ENCODE results near the gene OTOP1.
"Not testable (repeated sequence)": the region's sequence is repeated elsewhere in the genome, so short reads cannot be mapped to it uniquely, and the experiment has no call there.

OTOP1 gene

DNA sequence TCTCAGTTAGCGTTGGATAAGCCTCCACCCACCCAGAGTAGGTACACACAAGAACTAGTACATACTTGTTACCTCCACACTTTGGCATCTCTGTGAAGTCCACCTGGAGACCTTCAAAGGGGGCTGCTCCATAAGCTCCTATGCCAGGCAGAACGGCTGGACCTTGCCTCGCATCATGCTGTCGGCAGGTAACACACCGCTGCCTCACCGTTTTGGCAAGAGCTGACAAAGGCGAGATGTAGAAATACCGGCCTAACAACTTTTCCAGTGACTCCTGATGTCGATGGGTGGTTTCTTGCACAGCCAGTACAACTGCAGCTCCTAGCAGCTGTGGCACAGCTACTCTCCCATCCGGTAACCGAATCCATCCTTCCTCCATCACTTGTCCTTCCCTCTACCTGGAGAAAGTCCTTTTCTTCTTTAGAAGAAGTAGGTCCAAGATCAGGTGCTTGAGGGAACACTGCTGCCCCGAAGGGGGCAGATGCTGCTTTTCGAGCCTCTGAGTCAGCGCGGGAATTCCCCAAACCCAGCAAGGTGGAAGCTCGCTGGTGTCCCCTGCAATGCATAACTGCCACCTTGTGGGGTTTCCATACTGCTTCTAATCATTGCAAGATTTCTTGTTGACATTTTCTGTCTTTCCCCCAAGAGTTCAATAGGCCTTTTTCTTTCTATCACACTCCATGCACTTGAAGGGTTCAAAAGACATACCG, 65.6 kb downstream of the OTOP1 start:
- not testable (repeated sequence) for FAIRE-seq

DNA sequence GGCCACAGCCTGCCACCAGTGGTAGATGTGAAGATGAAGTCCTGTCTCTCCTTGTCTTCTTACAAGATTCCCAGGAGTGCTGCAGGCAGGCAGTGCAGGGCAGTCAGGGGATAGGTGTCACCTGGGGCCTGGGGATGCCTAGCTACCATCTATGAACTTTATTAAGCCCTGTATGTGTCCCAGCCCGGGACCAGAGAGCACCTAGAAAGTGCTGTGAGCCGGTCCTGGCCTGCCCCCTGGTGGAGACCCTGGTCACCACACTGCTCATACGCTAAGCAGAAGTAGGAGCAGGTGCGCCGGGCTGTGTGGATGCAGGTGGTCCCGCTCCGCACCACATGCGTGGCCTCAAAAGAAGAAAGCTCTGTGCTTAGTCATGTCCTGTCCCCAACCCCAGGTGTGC, 81.1 kb downstream of the OTOP1 start:
- FAIRE-seq, result not testable (repeated sequence)

DNA sequence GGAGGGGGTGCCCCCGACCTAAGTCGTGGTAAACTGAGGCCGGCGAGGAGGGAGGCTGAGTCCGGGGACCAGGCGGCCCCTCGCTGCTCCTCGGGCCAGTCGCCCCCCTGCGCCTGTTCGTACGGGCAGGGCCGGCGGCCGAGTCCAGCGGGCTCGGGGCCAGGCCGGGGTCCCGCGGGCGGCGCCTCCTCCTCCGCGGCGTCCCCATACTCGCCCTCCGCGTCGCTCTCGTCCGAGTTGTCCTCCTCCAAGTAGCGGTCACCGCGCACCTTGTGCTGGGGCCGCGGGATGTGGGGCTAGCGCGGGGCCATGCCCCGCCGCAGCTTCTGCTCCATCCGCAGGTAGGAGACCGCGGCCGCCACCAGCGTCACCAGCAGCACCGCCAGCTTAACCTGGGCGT, 83.4 kb downstream of the OTOP1 start:
- FAIRE-seq, result not testable (repeated sequence)

- FAIRE-seq, result not testable (repeated sequence)
These were observed 84.0 kb downstream of the OTOP1 start for GRCh38 chr4:4142679-4143078.

GRCh38 chr4:4141186-4141585, 85.5 kb downstream of the OTOP1 start:
- not testable (repeated sequence) for FAIRE-seq

Measured in TTC549 (cell line).